NCI-H2227 treated with DMSO at 0.1 percent for 48 hours (cell line): ENCODE measurements around the gene ZC3H12A.

Source experiments
- DNase-seq: peaks from one replicate; lab custom pipeline; 2025; lab: John Stamatoyannopoulos, UW

ZC3H12A gene

GRCh38 chr1:37478890-37479254 lies 4.5 kb downstream of the ZC3H12A start:
- DNase-seq = no peak

GRCh38 chr1:37479255-37480124 lies 5.1 kb downstream of the ZC3H12A start:
- DNase-seq = no peak

- DNase-seq = no peak
These were observed 5.7 kb downstream of the ZC3H12A start for GRCh38 chr1:37480125-37480466.

- no peak for DNase-seq
These were observed 6.4 kb downstream of the ZC3H12A start for GRCh38 chr1:37480581-37481288.

- DNase-seq = no peak
These were observed 7.1 kb downstream of the ZC3H12A start for GRCh38 chr1:37481289-37482003.

- no peak for DNase-seq
These were observed 7.8 kb downstream of the ZC3H12A start for GRCh38 chr1:37482004-37482785.

GRCh38 chr1:37482796-37483744 lies 8.7 kb downstream of the ZC3H12A start:
- no peak for DNase-seq

- no peak for DNase-seq
These were observed 9.4 kb downstream of the ZC3H12A start for GRCh38 chr1:37483785-37484184.

GRCh38 chr1:37484325-37485051 lies 10.1 kb downstream of the ZC3H12A start:
- DNase-seq = no peak

- DNase-seq = no peak
These were observed 11.7 kb downstream of the ZC3H12A start for GRCh38 chr1:37485902-37486679.

- peak; percentile 22 for DNase-seq
These were observed 12.6 kb downstream of the ZC3H12A start for GRCh38 chr1:37486680-37487618.

GRCh38 chr1:37487619-37487984 lies 13.2 kb downstream of the ZC3H12A start:
- DNase-seq = no peak

GRCh38 chr1:37493336-37494098 lies 19.1 kb downstream of the ZC3H12A start:
- DNase-seq = no peak

GRCh38 chr1:37495875-37496274 lies 21.5 kb downstream of the ZC3H12A start:
- no peak for DNase-seq

GRCh38 chr1:37497832-37498231 lies 23.5 kb downstream of the ZC3H12A start:
- DNase-seq = no peak

- DNase-seq = no peak
These were observed 24.7 kb downstream of the ZC3H12A start for GRCh38 chr1:37498872-37499617.

GRCh38 chr1:37501661-37502060 lies 27.3 kb downstream of the ZC3H12A start:
- no peak for DNase-seq
